ENCODE measurements around the gene TEC. TPM values are rescaled to one million over a fixed set of nuclear protein-coding genes. Genes with fewer than 3 reads are reported as not detected.

Gene TEC
- total and polyA plus RNA-seq, 9 of the 15 experiments (the other 6 are each of a cell fraction or from before 2014, with no cell fraction given) = 5.3 to 14.7 (median 8.8) TPM

GRCh38 chr4:48108309-48109073, 161.1 kb downstream of the TEC start:
- H3K36me3 ChIP-seq (ENCODE audit: control insufficient read depth, insufficient read depth, low read length) = no peaks in the 10 kb centered on the region
- no peak overlapping the region for H2AFZ ChIP-seq (ENCODE audit: low read depth, low read length)
- H3K9me1 ChIP-seq (ENCODE audit: control insufficient read depth, insufficient read depth, low read length) = no peaks in the 10 kb centered on the region
- in situ Hi-C loops (cut with MboI) (no loop called here), intact Hi-C loops (cut with micrococcal nuclease) (no loop called here)
- H3K9me3 ChIP-seq (replicated peaks; ENCODE audit: control insufficient read depth, insufficient read depth, low read depth, low read length) = no peaks in the 10 kb centered on the region
- no peaks in the 10 kb centered on the region for H3K27me3 ChIP-seq (ENCODE audit: control insufficient read depth in 2 of 2, insufficient read depth in 2 of 2, low read length in 2 of 2)
- DNase-seq (ENCODE audit: extremely low read depth in 1 of 4, low spot score in 3 of 4) (no peak), FAIRE-seq (no peak), ATAC-seq (no peak)
- no peak overlapping the region for H3K4me2 ChIP-seq (ENCODE audit: insufficient read depth, low read length)
- H3K4me3 ChIP-seq = no peak overlapping the region
- 36% methylated on average over 2 of the region's 2 CpGs for WGBS (ENCODE audit: insufficient coverage, low coverage, missing lambda C conversion rate)
- no peaks in the 10 kb centered on the region for H3K79me2 ChIP-seq (ENCODE audit: control insufficient read depth, insufficient read depth, low read length)
- ChIA-PET POLR2A (no interaction called here), CTCF (ENCODE audit: low intra/inter-chr PET ratio) (no interaction called here)
- H3K9ac ChIP-seq (ENCODE audit: insufficient read depth in 1 of 2, low read depth in 2 of 2, low read length in 2 of 2) = no peak overlapping the region
- TF ChIP-seq SIX5 (IDR thresholded peaks at IDR 0.05; ENCODE audit: borderline replicate concordance in 1 of 2, insufficient read depth in 1 of 2, low read depth in 1 of 2, low read length in 2 of 2) (no peak), HNRNPLL (IDR thresholded peaks at IDR 0.05; ENCODE audit: low read depth, low read length, poor library complexity, severe bottlenecking) (no peak), EP400 (IDR thresholded peaks at IDR 0.05) (no peak), RCOR1 (IDR thresholded peaks at IDR 0.05; ENCODE audit: borderline replicate concordance in 1 of 2, low read depth in 2 of 2, low read length in 2 of 2) (no peak), ZBTB43 (CRISPR knock-in tag; IDR thresholded peaks at IDR 0.05) (no peak), ZNF449 (CRISPR knock-in tag; IDR thresholded peaks at IDR 0.05) (no peak), ILK (tag; IDR thresholded peaks at IDR 0.05; ENCODE audit: borderline replicate concordance, low read depth) (no peak), PRPF4 (IDR thresholded peaks at IDR 0.05; ENCODE audit: insufficient read depth, low read depth, low read length, poor library complexity, severe bottlenecking) (no peak), ZBTB5 (IDR thresholded peaks at IDR 0.05) (no peak)
- no TSS peak for BruUV-seq (replicated peaks)
- no peak overlapping the region for H3K27ac ChIP-seq (ENCODE audit: extremely low read depth, low read depth, low read length)
- no peaks in the 10 kb centered on the region for H4K20me1 ChIP-seq (replicated peaks; ENCODE audit: control insufficient read depth, insufficient read depth, low read length)
- no peaks in the 10 kb centered on the region for H3K4me1 ChIP-seq (replicated peaks in 1 of 2; ENCODE audit: control insufficient read depth in 2 of 2, insufficient read depth in 2 of 2, low read length in 2 of 2)

All from K562 (cell line).